Measurements from ENCODE around the gene CBX1. TPM values are rescaled to one million over a fixed set of nuclear protein-coding genes. Genes with fewer than 3 reads are reported as not detected.

The CBX1 gene
- total and polyA plus RNA-seq, 2 of the 13 experiments (the other 11 are each of a cell fraction or from before 2014, with no cell fraction given): 17.8 to 108 TPM

GRCh38 chr17:48037036-48037837 lies 64.0 kb downstream of the CBX1 start, which contains the start of gene COPZ2 (continued):
- TF ChIP-seq GRHL1 (CRISPR knock-in tag; conservative IDR thresholded peaks at IDR 0.05) (no peak), ZIK1 (CRISPR knock-in tag; IDR thresholded peaks at IDR 0.05; ENCODE audit: borderline replicate concordance, low read depth) (0 out of 2 replicates have a peak, but pooled peaks have one; percentile 7), DNMT3B (CRISPR knock-in tag; conservative IDR thresholded peaks at IDR 0.05) (no peak), PLRG1 (conservative IDR thresholded peaks at IDR 0.05) (no peak), KDM1A (CRISPR knock-in tag; IDR thresholded peaks at IDR 0.05) (no peak), RAD51 (IDR thresholded peaks at IDR 0.05; ENCODE audit: borderline replicate concordance) (no peak), KMT2B (CRISPR knock-in tag; IDR thresholded peaks at IDR 0.05) (no peak), TGIF2 (CRISPR knock-in tag; IDR thresholded peaks at IDR 0.05) (no peak), ZNF12 (CRISPR knock-in tag; IDR thresholded peaks at IDR 0.05) (no peak), CEBPB (IDR thresholded peaks at IDR 0.05; ENCODE audit: borderline replicate concordance, low read depth, low read length) (no peak), THYN1 (CRISPR knock-in tag; IDR thresholded peaks at IDR 0.05; ENCODE audit: borderline replicate concordance, low read depth) (0 out of 2 replicates have a peak, but pooled peaks have one; percentile 58), ZNF563 (CRISPR knock-in tag; IDR thresholded peaks at IDR 0.05) (0 out of 2 replicates have a peak, but pooled peaks have one; percentile 41), CREB3 (CRISPR knock-in tag; IDR thresholded peaks at IDR 0.05) (no peak), SALL1 (CRISPR knock-in tag; IDR thresholded peaks at IDR 0.05) (peak; percentile 64), PHB2 (IDR thresholded peaks at IDR 0.05; ENCODE audit: partially characterized antibody) (no peak), ZBTB21 (CRISPR knock-in tag; IDR thresholded peaks at IDR 0.05) (no peak), ZNF691 (CRISPR knock-in tag; IDR thresholded peaks at IDR 0.05; ENCODE audit: borderline replicate concordance, low read depth) (no peak; the same call in 1 of the 2 replicates), ZNF160 (CRISPR knock-in tag; IDR thresholded peaks at IDR 0.05) (no peak), ZBTB2 (CRISPR knock-in tag; IDR thresholded peaks at IDR 0.05; ENCODE audit: low read depth) (no peak), ZSCAN25 (CRISPR knock-in tag; IDR thresholded peaks at IDR 0.05) (peak; percentile 53; the same call in 1 of the 2 replicates), MED13 (CRISPR knock-in tag; IDR thresholded peaks at IDR 0.05) (no peak), KLF6 (CRISPR knock-in tag; IDR thresholded peaks at IDR 0.05) (no peak), ZNF800 (CRISPR knock-in tag; IDR thresholded peaks at IDR 0.05) (peak; percentile 72; the same call in 1 of the 2 replicates), HOXA7 (CRISPR knock-in tag; IDR thresholded peaks at IDR 0.05) (no peak), ZNF549 (CRISPR knock-in tag; IDR thresholded peaks at IDR 0.05) (no peak)
